ENCODE measurements around the gene TRPM5. TPM values are rescaled to one million over a fixed set of nuclear protein-coding genes. Genes with fewer than 3 reads are reported as not detected.

Gene TRPM5
- total RNA-seq, 1 donor from 2014 or later: 0.34 TPM

DNA sequence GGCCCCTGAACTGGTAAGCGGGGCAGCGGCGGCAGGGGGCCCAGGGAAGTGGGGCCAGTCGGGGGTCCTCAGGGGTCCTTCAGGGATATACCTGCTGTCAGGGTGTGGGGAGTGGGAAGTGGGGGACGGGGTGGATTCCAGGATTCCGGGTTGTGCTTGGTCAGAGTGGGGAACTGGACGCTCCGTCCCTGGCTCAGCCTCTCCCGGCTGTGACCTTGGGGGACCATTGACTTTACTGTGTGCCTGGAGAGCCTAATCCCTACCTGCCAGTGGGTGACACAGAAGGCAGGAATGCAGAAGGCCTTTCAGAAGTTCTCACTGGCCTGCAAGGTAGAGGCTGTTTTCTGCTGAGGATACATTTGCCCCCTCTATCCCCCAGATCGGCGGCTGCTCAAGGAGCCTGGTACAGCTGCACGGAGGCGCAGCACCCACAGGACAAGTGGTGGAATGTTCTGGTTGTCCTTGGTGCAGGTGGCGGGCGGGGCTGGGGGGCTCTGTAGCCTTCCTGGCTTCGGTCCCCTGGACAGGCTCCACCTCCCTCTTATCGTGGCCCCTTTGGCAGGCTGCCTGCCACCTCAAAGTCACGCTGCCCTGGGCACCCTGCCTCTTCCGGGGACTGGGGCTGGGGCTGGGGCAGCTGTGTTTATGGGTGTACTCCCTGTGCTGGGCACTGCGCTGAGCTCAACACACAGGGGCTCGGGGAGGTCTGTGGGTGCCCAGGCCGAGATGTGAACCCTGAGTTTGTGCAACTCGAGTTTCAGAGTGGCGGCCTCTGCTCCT, 18.9 kb upstream of the TRPM5 start:
- no peak for DNase-seq (ENCODE audit: low spot score)
- no peak for TF ChIP-seq EZH2 (IDR thresholded peaks at IDR 0.05)
- TF ChIP-seq, protein P1, sequence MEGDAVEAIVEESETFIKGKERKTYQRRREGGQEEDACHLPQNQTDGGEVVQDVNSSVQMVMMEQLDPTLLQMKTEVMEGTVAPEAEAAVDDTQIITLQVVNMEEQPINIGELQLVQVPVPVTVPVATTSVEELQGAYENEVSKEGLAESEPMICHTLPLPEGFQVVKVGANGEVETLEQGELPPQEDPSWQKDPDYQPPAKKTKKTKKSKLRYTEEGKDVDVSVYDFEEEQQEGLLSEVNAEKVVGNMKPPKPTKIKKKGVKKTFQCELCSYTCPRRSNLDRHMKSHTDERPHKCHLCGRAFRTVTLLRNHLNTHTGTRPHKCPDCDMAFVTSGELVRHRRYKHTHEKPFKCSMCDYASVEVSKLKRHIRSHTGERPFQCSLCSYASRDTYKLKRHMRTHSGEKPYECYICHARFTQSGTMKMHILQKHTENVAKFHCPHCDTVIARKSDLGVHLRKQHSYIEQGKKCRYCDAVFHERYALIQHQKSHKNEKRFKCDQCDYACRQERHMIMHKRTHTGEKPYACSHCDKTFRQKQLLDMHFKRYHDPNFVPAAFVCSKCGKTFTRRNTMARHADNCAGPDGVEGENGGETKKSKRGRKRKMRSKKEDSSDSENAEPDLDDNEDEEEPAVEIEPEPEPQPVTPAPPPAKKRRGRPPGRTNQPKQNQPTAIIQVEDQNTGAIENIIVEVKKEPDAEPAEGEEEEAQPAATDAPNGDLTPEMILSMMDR (IDR thresholded peaks at IDR 0.05): no peak
- no peak for TF ChIP-seq EZH2phosphoT487 (IDR thresholded peaks at IDR 0.05)
- H3K27ac Mint-ChIP-seq: no peak overlapping the region

DNA sequence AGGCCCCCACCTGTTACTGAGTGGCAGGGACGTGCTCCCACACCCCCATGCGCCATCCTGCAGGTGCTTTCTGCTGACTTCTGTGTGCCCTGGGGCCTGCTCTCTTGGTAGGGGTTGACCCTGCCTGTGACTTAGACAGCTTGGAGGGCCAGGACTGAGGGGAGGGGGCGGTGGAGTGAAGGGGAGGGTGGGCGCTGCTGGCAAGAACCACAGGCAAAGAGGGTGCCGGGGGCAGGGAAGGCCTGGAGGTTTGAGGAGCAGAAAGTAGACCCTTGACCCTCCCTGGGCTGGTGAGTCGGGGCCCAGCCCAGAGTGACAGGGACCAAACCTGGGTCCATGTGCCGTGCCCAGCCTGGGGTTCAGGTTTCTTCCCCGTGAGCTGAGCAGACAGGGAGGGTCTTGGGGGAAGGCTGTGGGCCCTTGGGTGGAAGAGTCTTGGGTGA, 18.2 kb upstream of the TRPM5 start:
- Histone ChIP-seq H4K20me1 (ENCODE audit: low read depth) (no peaks in the 10 kb centered on the region), H3K27me3 (peaks cover 46% of the 10 kb centered on the region), H3K4me2 (no peak overlapping the region), H3K4me1 (peaks cover 7% of the 10 kb centered on the region), H3K27ac (no peak overlapping the region), H2AFZ (replicated peaks) (no peak overlapping the region), H3K79me2 (ENCODE audit: low read depth) (no peaks in the 10 kb centered on the region), H3K9ac (no peak overlapping the region), H3K9me3 (ENCODE audit: low read depth) (no peaks in the 10 kb centered on the region), H3F3A (ENCODE audit: low read depth) (no peaks in the 10 kb centered on the region), H3K36me3 (no peaks in the 10 kb centered on the region), H3K4me3 (no peak overlapping the region)
- H3K36me3 Mint-ChIP-seq: no peaks in the 10 kb centered on the region
- H3K4me1 Mint-ChIP-seq: no peaks in the 10 kb centered on the region
- no peak overlapping the region for H3K27ac Mint-ChIP-seq
- no peaks in the 10 kb centered on the region for H3K9me3 Mint-ChIP-seq
- TF ChIP-seq EZH2phosphoT487 (IDR thresholded peaks at IDR 0.05) (no peak), EZH2 (IDR thresholded peaks at IDR 0.05) (no peak)
- TF ChIP-seq, protein P1 (IDR thresholded peaks at IDR 0.05): no peak
- no peak for DNase-seq (ENCODE audit: low spot score)
- H3K4me3 Mint-ChIP-seq: no peak overlapping the region
- H3K27me3 Mint-ChIP-seq (ENCODE audit: insufficient read depth, low read depth): peaks cover 2% of the 10 kb centered on the region

More for the DNA sequence above, 18.9 kb upstream of the TRPM5 start:
- peaks cover 7% of the 10 kb centered on the region for H3K4me1 ChIP-seq
- no peak overlapping the region for H3K4me3 ChIP-seq
- H3K79me2 ChIP-seq (ENCODE audit: low read depth): no peaks in the 10 kb centered on the region
- no peaks in the 10 kb centered on the region for H4K20me1 ChIP-seq (ENCODE audit: low read depth)
- H3K9me3 Mint-ChIP-seq: no peaks in the 10 kb centered on the region
- no peaks in the 10 kb centered on the region for H3K4me1 Mint-ChIP-seq
- H3K9me3 ChIP-seq (ENCODE audit: low read depth): no peaks in the 10 kb centered on the region
- H3F3A ChIP-seq (ENCODE audit: low read depth): no peaks in the 10 kb centered on the region
- H3K4me3 Mint-ChIP-seq: no peak overlapping the region
- no peak overlapping the region for H3K9ac ChIP-seq
- H3K27me3 Mint-ChIP-seq (ENCODE audit: insufficient read depth, low read depth): peaks cover 2% of the 10 kb centered on the region
- H2AFZ ChIP-seq (replicated peaks): no peak overlapping the region
- H3K36me3 ChIP-seq: no peaks in the 10 kb centered on the region
- H3K27me3 ChIP-seq: peaks cover 46% of the 10 kb centered on the region
- no peak overlapping the region for H3K27ac ChIP-seq
- H3K36me3 Mint-ChIP-seq: no peaks in the 10 kb centered on the region
- H3K4me2 ChIP-seq: no peak overlapping the region

DNA sequence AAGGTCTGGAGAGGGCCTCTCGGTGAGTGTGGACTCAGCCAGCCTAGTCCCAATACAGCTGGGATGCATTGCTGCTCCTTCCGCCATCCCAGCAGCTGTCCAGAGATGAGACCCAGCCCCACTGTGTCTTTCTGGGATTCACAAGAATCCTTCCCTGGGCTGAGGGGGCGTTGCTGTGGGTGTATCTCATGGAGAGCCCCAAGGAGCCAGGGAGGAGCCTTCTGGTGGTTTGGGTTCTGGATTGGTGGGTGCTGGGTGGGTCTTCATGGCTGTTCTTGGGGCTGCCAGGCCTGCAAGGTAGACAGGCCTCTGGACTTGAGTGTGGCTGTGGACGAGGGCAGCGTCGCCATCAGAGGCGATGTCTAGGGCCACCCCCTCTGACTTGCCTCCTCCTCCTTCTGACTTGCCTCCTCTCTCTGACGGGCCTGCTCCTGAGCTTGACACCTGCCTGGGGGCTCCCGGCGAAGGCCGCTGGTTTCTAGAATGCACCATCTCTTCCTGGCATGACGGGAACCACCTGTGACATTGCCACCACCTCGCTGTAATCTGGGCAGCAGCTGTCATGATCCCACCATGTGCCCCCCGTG, 17.7 kb upstream of the TRPM5 start:
- H3K27ac Mint-ChIP-seq: no peak overlapping the region
- Histone ChIP-seq H3K9ac (no peak overlapping the region), H3K27me3 (peaks cover 46% of the 10 kb centered on the region), H3K4me2 (no peak overlapping the region), H3K36me3 (no peaks in the 10 kb centered on the region), H3K27ac (no peak overlapping the region), H3F3A (ENCODE audit: low read depth) (no peaks in the 10 kb centered on the region), H2AFZ (replicated peaks) (no peak overlapping the region), H3K9me3 (ENCODE audit: low read depth) (no peaks in the 10 kb centered on the region), H3K79me2 (ENCODE audit: low read depth) (no peaks in the 10 kb centered on the region), H4K20me1 (ENCODE audit: low read depth) (no peaks in the 10 kb centered on the region), H3K4me1 (peaks cover 7% of the 10 kb centered on the region), H3K4me3 (no peak overlapping the region)
- no peak for DNase-seq (ENCODE audit: low spot score)
- no peaks in the 10 kb centered on the region for H3K36me3 Mint-ChIP-seq
- H3K9me3 Mint-ChIP-seq: no peaks in the 10 kb centered on the region
- peak overlapping the region; percentile 70 for H3K4me3 Mint-ChIP-seq
- no peaks in the 10 kb centered on the region for H3K4me1 Mint-ChIP-seq
- peaks cover 5% of the 10 kb centered on the region for H3K27me3 Mint-ChIP-seq (ENCODE audit: insufficient read depth, low read depth)
- TF ChIP-seq, protein P1 (IDR thresholded peaks at IDR 0.05): no peak
- TF ChIP-seq EZH2phosphoT487 (IDR thresholded peaks at IDR 0.05) (no peak), EZH2 (IDR thresholded peaks at IDR 0.05) (no peak)

All from neural progenitor cell (in vitro differentiated cells).